GM21381 (cell line): ENCODE results near the gene PIK3R3.
A peak's percentile ranks its signal among the peaks of the same experiment; 100 is the strongest.

Experiments
- ATAC-seq: cut with Tn5 transposase; IDR thresholded peaks from one replicate; pipeline ENCODE4 v1.9.1; 2021; ENCODE audit warnings: mild to moderate bottlenecking, moderate library complexity; ENCODE audit not compliant: unreplicated experiment

The PIK3R3 gene

GRCh38 chr1:46158312-46159281 is 26.2 kb upstream of the PIK3R3 start:
- peak; percentile 73 for ATAC-seq

GRCh38 chr1:46157916-46158311 is 25.5 kb upstream of the PIK3R3 start:
- no peak for ATAC-seq

GRCh38 chr1:46153732-46154131 is 21.3 kb upstream of the PIK3R3 start:
- ATAC-seq = no peak

GRCh38 chr1:46153228-46153627 is 20.8 kb upstream of the PIK3R3 start:
- ATAC-seq = no peak

GRCh38 chr1:46152016-46152415 is 19.6 kb upstream of the PIK3R3 start:
- ATAC-seq = peak; percentile 51

GRCh38 chr1:46150085-46150484 is 17.7 kb upstream of the PIK3R3 start:
- no peak for ATAC-seq

- no peak for ATAC-seq
These were observed 15.9 kb upstream of the PIK3R3 start for GRCh38 chr1:46148318-46148717.

- no peak for ATAC-seq
These were observed 5.5 kb upstream of the PIK3R3 start for GRCh38 chr1:46137916-46138315.

- no peak for ATAC-seq
These were observed 4.3 kb upstream of the PIK3R3 start for GRCh38 chr1:46136711-46137110.

- no peak for ATAC-seq
These were observed 2.4 kb upstream of the PIK3R3 start for GRCh38 chr1:46134660-46135331.

- no peak for ATAC-seq
These were observed 1.4 kb upstream of the PIK3R3 start for GRCh38 chr1:46133781-46134350.

- peak; percentile 49 for ATAC-seq
These were observed 791 bp upstream of the PIK3R3 start for GRCh38 chr1:46133181-46133658.

- no peak for ATAC-seq
These were observed 509 bp downstream of the PIK3R3 start for GRCh38 chr1:46131712-46132528.

GRCh38 chr1:46131093-46131492 is 1.3 kb downstream of the PIK3R3 start:
- ATAC-seq = no peak

- ATAC-seq = no peak
These were observed 1.8 kb downstream of the PIK3R3 start for GRCh38 chr1:46130606-46131005.

- no peak for ATAC-seq
These were observed 2.3 kb downstream of the PIK3R3 start for GRCh38 chr1:46130121-46130520.

- ATAC-seq = no peak
These were observed 4.1 kb downstream of the PIK3R3 start for GRCh38 chr1:46128344-46128743.

GRCh38 chr1:46118856-46119255 is 13.6 kb downstream of the PIK3R3 start:
- no peak for ATAC-seq

- no peak for ATAC-seq
These were observed 14.5 kb downstream of the PIK3R3 start for GRCh38 chr1:46117810-46118494.

- ATAC-seq = no peak
These were observed 17.4 kb downstream of the PIK3R3 start for GRCh38 chr1:46114925-46115603.
